K562 (cell line): Measurements from ENCODE around the gene GTF2A2. TPM values are rescaled to one million over a fixed set of nuclear protein-coding genes. Genes with fewer than 3 reads are reported as not detected.

ENCODE experiments used
- CEBPB ChIP-seq: fragments of 450-650 bp; IDR thresholded peaks from 2 replicates; pipeline ENCODE4 v1.6.1; 2016; ENCODE audit warnings: missing genetic modification characterization, missing compliant biosample characterization
- ELF4 ChIP-seq: fragments of 450-650 bp; formaldehyde crosslinking; IDR thresholded peaks from 2 replicates; pipeline ENCODE4 v1.4.0; 2022; ENCODE audit warnings: missing genetic modification characterization
- ESRRA ChIP-seq: fragments of 450-650 bp; IDR thresholded peaks from 2 replicates; pipeline ENCODE4 v1.6.1; 2014; ENCODE audit warnings: low read depth, mild to moderate bottlenecking, moderate library complexity, borderline replicate concordance
- FOXK2 ChIP-seq, 2 experiments: fragments of 450-650 bp; IDR thresholded peaks in 1 of 2; conservative IDR thresholded peaks in 1 of 2; 2 replicates each; pipeline ENCODE4 v1.6.1; 2016; ENCODE audit warnings: low read depth in 2 of 2, mild to moderate bottlenecking in 1 of 2
- GTF2E2 ChIP-seq: fragments of 200-800 bp; sonication (Bioruptor generic); IDR thresholded peaks from 2 replicates; pipeline ENCODE4 v1.6.1; 2016; ENCODE audit warnings: missing genetic modification characterization, missing compliant biosample characterization
- HDAC8 ChIP-seq: fragments of 450-650 bp; IDR thresholded peaks from 2 replicates; pipeline ENCODE4 v1.6.1; 2016; ENCODE audit warnings: mild to moderate bottlenecking, missing genetic modification characterization, moderate library complexity, missing compliant biosample characterization
- NELFE ChIP-seq: IDR thresholded peaks from 2 replicates; pipeline ENCODE4 v1.6.1; 2011; ENCODE audit warnings: mild to moderate bottlenecking; ENCODE audit not compliant: insufficient read depth, insufficient read length
- PHB2 ChIP-seq: fragments of 450-650 bp; IDR thresholded peaks from 2 replicates; pipeline ENCODE4 v1.6.1; 2017; ENCODE audit warnings: low read depth
- POU5F1 ChIP-seq: fragments of 150-350 bp; IDR thresholded peaks from 2 replicates; pipeline ENCODE4 v1.6.1; 2014; ENCODE audit warnings: borderline replicate concordance, low read length, low read depth, mild to moderate bottlenecking; ENCODE audit not compliant: partially characterized antibody
- PTBP1 ChIP-seq: fragments of 200-400 bp; formaldehyde crosslinking; IDR thresholded peaks from 2 replicates; pipeline ENCODE4 v1.6.1; 2017; ENCODE audit warnings: low read depth, low read length
- RBM25 ChIP-seq: fragments of 200-400 bp; formaldehyde crosslinking; IDR thresholded peaks from 2 replicates; pipeline ENCODE4 v1.6.1; 2018; ENCODE audit warnings: low read length, low read depth, moderate library complexity; ENCODE audit not compliant: severe bottlenecking
- TAF1 ChIP-seq: IDR thresholded peaks from 2 replicates; pipeline ENCODE4 v1.6.1; 2011; ENCODE audit warnings: mild to moderate bottlenecking, low read length, moderate library complexity; ENCODE audit not compliant: insufficient read depth, control insufficient read depth, severe bottlenecking; ENCODE audit errors: extremely low read depth
- TCF7 ChIP-seq: sonication (generic); IDR thresholded peaks from 2 replicates; pipeline ENCODE4 v1.6.1; 2016; ENCODE audit warnings: antibody characterized with exemption, borderline replicate concordance
- ZFPM2 ChIP-seq: fragments of 250-450 bp; sonication (Bioruptor Pico); IDR thresholded peaks from 2 replicates; pipeline ENCODE4 v1.5.1; 2022; ENCODE audit warnings: mild to moderate bottlenecking
- ZNF263 ChIP-seq: sonication (generic); formaldehyde crosslinking; IDR thresholded peaks from 2 replicates; pipeline ENCODE4 v1.8.0; 2022; ENCODE audit warnings: mild to moderate bottlenecking, missing genetic modification reagents, borderline replicate concordance
- ZNF551 ChIP-seq: fragments of 250-450 bp; sonication (Bioruptor Pico); IDR thresholded peaks from 2 replicates; pipeline ENCODE4 v1.5.0; 2021; ENCODE audit warnings: mild to moderate bottlenecking, moderate library complexity
- ZZZ3 ChIP-seq: fragments of 450-650 bp; IDR thresholded peaks from 2 replicates; pipeline ENCODE4 v1.6.1; 2016; ENCODE audit warnings: antibody characterized with exemption, mild to moderate bottlenecking, moderate library complexity
- polyA plus RNA-seq, 8 experiments: library from polyadenylated mRNA; depleted of rRNA in 4 of 8; stranded (reverse) in 5 of 8; unstranded in 3 of 8; fragments of >200 nt; fragmentation: Nextera tagmentation in 2 of 8; fragmentation: Illumina TruSeq in 1 of 8; extraction: Ambion mirVana in 2 of 8; extraction: Trizol in 1 of 8; gene quantifications; 2 replicates each; pipeline versions ENCODE4 v1.2.1 to v1.2.3, GENCODE V29; 2011 to 2014; ENCODE audit warnings: inconsistent platforms in 1 of 8, missing spikeins in 1 of 8
- total RNA-seq, 7 experiments: library from RNA; depleted of rRNA in 6 of 7; stranded (reverse); fragments of >200 nt in 6 of 7; fragmentation: Illumina TruSeq in 2 of 7; extraction: Trizol in 2 of 7; gene quantifications; 2 replicates each; pipeline versions ENCODE4 v1.2.1 to v1.2.3, GENCODE V29; 2011 to 2021; ENCODE audit warnings: low replicate concordance in 1 of 7
- TF ChIP-seq, protein P1 (sequence below): sonication (generic); formaldehyde crosslinking; IDR thresholded peaks from 2 replicates; pipeline ENCODE4 v1.8.0; 2022; ENCODE audit warnings: missing genetic modification reagents, mild to moderate bottlenecking, borderline replicate concordance
- TF ChIP-seq, protein P2 (sequence below): IDR thresholded peaks from 2 replicates; pipeline ENCODE4 v1.6.1; 2016; ENCODE audit warnings: missing genetic modification characterization, missing compliant biosample characterization
- TF ChIP-seq, protein P3 (sequence below), 2 experiments: IDR thresholded peaks; 2 replicates each; pipeline ENCODE4 v1.6.1; 2012; ENCODE audit warnings: improper control_type of control experiment in 2 of 2, low read depth in 2 of 2, low read length in 2 of 2, borderline replicate concordance in 1 of 2

Gene GTF2A2
- total and polyA plus RNA-seq, 9 of the 15 experiments (the other 6 are each of a cell fraction or from before 2014, with no cell fraction given), result 128 to 656 (median 172) TPM

DNA sequence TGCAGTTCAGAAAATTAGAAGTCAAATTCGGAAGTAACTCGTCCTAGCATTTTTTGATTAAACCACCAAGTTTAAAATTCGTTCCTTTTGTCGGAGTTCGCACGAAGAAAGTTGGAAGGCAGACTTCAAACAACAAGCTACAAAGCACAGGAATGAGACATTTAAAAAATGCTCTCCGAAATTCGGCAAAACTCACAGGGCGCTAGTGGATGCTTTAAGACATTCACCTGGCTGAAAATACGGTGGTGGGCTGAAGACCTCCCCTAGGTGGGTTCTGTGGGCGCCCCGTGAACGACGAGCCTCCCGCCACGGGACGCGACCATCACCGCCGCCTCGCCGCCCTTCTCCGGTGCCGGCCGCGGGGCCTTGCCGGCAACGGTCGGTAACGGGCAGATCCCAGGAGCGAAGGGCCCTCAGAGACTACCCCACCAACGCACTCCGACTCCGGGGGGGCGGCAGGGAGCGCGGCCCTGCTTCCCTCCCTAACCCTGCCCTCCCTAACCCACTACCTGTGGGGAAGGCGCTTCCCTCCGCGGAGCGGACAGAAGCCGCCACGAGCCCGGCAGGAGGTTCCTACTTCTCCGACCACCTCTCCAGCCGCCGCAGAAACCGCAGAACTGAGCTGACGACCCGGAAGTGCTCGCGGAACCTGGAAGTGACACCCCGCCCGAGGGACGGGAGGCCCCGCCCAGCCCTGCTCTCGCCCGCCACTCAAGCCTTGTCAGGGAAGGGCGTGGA, at the start of gene GTF2A2 (continued):
- TF ChIP-seq GTF2E2 (no peak), POU5F1 (no peak), CEBPB (tag) (no peak), ELF4 (peak; percentile 43; the same call in 1 of the 2 replicates), ZFPM2 (CRISPR knock-in tag) (peak; percentile 41; the same call in 1 of the 2 replicates), HDAC8 (tag) (no peak), FOXK2 (conservative IDR thresholded peaks at IDR 0.05 in 1 of 2, IDR thresholded peaks at IDR 0.05 in 1 of 2; ENCODE audit: low read depth in 2 of 2) (no peak), TAF1 (peak; percentile 98), NELFE (no peak), ZNF551 (CRISPR knock-in tag) (no peak), ZNF263 (CRISPR knock-in tag) (no peak), PTBP1 (no peak), ZZZ3 (no peak), RBM25 (no peak), PHB2 (no peak), TCF7 (no peak), ESRRA (peak; percentile 97; the same call in 1 of the 2 replicates)
- TF ChIP-seq, protein P1, sequence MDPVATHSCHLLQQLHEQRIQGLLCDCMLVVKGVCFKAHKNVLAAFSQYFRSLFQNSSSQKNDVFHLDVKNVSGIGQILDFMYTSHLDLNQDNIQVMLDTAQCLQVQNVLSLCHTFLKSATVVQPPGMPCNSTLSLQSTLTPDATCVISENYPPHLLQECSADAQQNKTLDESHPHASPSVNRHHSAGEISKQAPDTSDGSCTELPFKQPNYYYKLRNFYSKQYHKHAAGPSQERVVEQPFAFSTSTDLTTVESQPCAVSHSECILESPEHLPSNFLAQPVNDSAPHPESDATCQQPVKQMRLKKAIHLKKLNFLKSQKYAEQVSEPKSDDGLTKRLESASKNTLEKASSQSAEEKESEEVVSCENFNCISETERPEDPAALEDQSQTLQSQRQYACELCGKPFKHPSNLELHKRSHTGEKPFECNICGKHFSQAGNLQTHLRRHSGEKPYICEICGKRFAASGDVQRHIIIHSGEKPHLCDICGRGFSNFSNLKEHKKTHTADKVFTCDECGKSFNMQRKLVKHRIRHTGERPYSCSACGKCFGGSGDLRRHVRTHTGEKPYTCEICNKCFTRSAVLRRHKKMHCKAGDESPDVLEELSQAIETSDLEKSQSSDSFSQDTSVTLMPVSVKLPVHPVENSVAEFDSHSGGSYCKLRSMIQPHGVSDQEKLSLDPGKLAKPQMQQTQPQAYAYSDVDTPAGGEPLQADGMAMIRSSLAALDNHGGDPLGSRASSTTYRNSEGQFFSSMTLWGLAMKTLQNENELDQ (CRISPR knock-in tag), result no peak
- TF ChIP-seq, protein P2, sequence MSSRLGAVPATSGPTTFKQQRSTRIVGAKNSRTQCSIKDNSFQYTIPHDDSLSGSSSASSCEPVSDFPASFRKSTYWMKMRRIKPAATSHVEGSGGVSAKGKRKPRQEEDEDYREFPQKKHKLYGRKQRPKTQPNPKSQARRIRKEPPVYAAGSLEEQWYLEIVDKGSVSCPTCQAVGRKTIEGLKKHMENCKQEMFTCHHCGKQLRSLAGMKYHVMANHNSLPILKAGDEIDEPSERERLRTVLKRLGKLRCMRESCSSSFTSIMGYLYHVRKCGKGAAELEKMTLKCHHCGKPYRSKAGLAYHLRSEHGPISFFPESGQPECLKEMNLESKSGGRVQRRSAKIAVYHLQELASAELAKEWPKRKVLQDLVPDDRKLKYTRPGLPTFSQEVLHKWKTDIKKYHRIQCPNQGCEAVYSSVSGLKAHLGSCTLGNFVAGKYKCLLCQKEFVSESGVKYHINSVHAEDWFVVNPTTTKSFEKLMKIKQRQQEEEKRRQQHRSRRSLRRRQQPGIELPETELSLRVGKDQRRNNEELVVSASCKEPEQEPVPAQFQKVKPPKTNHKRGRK (tag), result no peak
- TF ChIP-seq, protein P3, sequence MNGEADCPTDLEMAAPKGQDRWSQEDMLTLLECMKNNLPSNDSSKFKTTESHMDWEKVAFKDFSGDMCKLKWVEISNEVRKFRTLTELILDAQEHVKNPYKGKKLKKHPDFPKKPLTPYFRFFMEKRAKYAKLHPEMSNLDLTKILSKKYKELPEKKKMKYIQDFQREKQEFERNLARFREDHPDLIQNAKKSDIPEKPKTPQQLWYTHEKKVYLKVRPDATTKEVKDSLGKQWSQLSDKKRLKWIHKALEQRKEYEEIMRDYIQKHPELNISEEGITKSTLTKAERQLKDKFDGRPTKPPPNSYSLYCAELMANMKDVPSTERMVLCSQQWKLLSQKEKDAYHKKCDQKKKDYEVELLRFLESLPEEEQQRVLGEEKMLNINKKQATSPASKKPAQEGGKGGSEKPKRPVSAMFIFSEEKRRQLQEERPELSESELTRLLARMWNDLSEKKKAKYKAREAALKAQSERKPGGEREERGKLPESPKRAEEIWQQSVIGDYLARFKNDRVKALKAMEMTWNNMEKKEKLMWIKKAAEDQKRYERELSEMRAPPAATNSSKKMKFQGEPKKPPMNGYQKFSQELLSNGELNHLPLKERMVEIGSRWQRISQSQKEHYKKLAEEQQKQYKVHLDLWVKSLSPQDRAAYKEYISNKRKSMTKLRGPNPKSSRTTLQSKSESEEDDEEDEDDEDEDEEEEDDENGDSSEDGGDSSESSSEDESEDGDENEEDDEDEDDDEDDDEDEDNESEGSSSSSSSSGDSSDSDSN (IDR thresholded peaks at IDR 0.05; ENCODE audit: borderline replicate concordance in 1 of 2, low read depth in 2 of 2, low read length in 2 of 2), result peak in 1 of 2 experiments; percentile 29; a peak in 1 of 4 replicates
